SK-N-SH (cell line): ENCODE measurements around the gene UCN2.

ENCODE experiments used
- CTCF ChIP-seq: fragments of 200-600 bp; sonication (generic); IDR thresholded peaks from 2 replicates; pipeline ENCODE4 v1.6.1; 2017; ENCODE audit warnings: antibody characterized with exemption, mild to moderate bottlenecking, moderate library complexity
- ELF1 ChIP-seq: IDR thresholded peaks from 2 replicates; pipeline ENCODE4 v1.4.0; 2012
- EZH2phosphoT487 ChIP-seq: fragments of 200-600 bp; sonication (generic); IDR thresholded peaks from 2 replicates; pipeline ENCODE4 v1.6.1; 2017; ENCODE audit warnings: low read depth, mixed run types, mild to moderate bottlenecking, antibody characterized with exemption, moderate library complexity, borderline replicate concordance
- SMC3 ChIP-seq: IDR thresholded peaks from 2 replicates; pipeline ENCODE4 v1.6.1; 2012; ENCODE audit warnings: low read depth, low read length, improper control_type of control experiment

- TF ChIP-seq ELF1, result no peak
- no peak for TF ChIP-seq EZH2phosphoT487
- TF ChIP-seq SMC3, result no peak; the same call in 1 of the 2 replicates
- peak; percentile 29; the same call in 1 of the 2 replicates for TF ChIP-seq CTCF
Observed at GRCh38 chr3:48561045-48561736, 2.4 kb downstream of the UCN2 start.
